Measurements from ENCODE around the gene ZNF292.

GRCh38 chr6:87146363-87146762 is 9.0 kb upstream of the ZNF292 start:
- TF ChIP-seq CTCF (IDR thresholded peaks at IDR 0.05; ENCODE audit: low read depth, low read length) (no peak), EZH2phosphoT487 (IDR thresholded peaks at IDR 0.05; ENCODE audit: low read depth) (no peak)

Measured in OCI-LY3 (cell line).